ENCODE results near the gene KLHDC2. TPM values are rescaled to one million over a fixed set of nuclear protein-coding genes. Genes with fewer than 3 reads are reported as not detected.

The KLHDC2 gene
- polyA plus RNA-seq, 2 of the 4 experiments (the other 2 are of a cell fraction) = 46.4 to 83.7 TPM

GRCh38 chr14:49828640-49829039 lies 60.7 kb downstream of the KLHDC2 start (continued):
- TF ChIP-seq HMGXB4 (CRISPR knock-in tag; IDR thresholded peaks at IDR 0.05; ENCODE audit: borderline replicate concordance) (no peak), HDAC2 (IDR thresholded peaks at IDR 0.05) (no peak), EP300 (IDR thresholded peaks at IDR 0.05) (no peak)
- TF ChIP-seq, protein P1, sequence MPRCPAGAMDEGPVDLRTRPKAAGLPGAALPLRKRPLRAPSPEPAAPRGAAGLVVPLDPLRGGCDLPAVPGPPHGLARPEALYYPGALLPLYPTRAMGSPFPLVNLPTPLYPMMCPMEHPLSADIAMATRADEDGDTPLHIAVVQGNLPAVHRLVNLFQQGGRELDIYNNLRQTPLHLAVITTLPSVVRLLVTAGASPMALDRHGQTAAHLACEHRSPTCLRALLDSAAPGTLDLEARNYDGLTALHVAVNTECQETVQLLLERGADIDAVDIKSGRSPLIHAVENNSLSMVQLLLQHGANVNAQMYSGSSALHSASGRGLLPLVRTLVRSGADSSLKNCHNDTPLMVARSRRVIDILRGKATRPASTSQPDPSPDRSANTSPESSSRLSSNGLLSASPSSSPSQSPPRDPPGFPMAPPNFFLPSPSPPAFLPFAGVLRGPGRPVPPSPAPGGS (IDR thresholded peaks at IDR 0.05) = no peak

Other genes starting within 250 kb of the KLHDC2 start
- gene RPS29, start 181.8 kb upstream of the KLHDC2 start, polyA plus RNA-seq (2011; rRNA removed) = 3,909 and 5,167 TPM in 2 replicates
- 3,539 to 3,858 TPM (median 3,692 TPM) in 3 replicates for gene RPS29, start 181.8 kb upstream of the KLHDC2 start, polyA plus RNA-seq (2017; fragmentation: RNase III; extraction: RNeasy Plus Mini Kit Qiagen cat#74134 plus additional on column Dnase treatment)
- gene LRR1, start 169.2 kb upstream of the KLHDC2 start, polyA plus RNA-seq (2011; rRNA removed) = 34.6 and 50.7 TPM in 2 replicates
- gene LRR1, start 169.2 kb upstream of the KLHDC2 start, polyA plus RNA-seq (2017; fragmentation: RNase III; extraction: RNeasy Plus Mini Kit Qiagen cat#74134 plus additional on column Dnase treatment) = 48.4 to 53.5 TPM (median 52.8 TPM) in 3 replicates
- 280 and 390 TPM in 2 replicates for gene RPL36AL, start 147.5 kb upstream of the KLHDC2 start, polyA plus RNA-seq (2011; rRNA removed)
- 454 to 469 TPM (median 468 TPM) in 3 replicates for gene RPL36AL, start 147.5 kb upstream of the KLHDC2 start, polyA plus RNA-seq (2017; fragmentation: RNase III; extraction: RNeasy Plus Mini Kit Qiagen cat#74134 plus additional on column Dnase treatment)
- 33.0 and 35.6 TPM in 2 replicates for gene MGAT2, start 147.4 kb upstream of the KLHDC2 start, polyA plus RNA-seq (2011; rRNA removed)
- gene MGAT2, start 147.4 kb upstream of the KLHDC2 start, polyA plus RNA-seq (2017; fragmentation: RNase III; extraction: RNeasy Plus Mini Kit Qiagen cat#74134 plus additional on column Dnase treatment) = 26.7 to 27.0 TPM (median 26.9 TPM) in 3 replicates
- gene DNAAF2, start 132.9 kb upstream of the KLHDC2 start, polyA plus RNA-seq (2011; rRNA removed) = 10.5 and 14.1 TPM in 2 replicates
- 10.8 to 12.1 TPM (median 11.9 TPM) in 3 replicates for gene DNAAF2, start 132.9 kb upstream of the KLHDC2 start, polyA plus RNA-seq (2017; fragmentation: RNase III; extraction: RNeasy Plus Mini Kit Qiagen cat#74134 plus additional on column Dnase treatment)
- gene POLE2, start 79.9 kb upstream of the KLHDC2 start, polyA plus RNA-seq (2011; rRNA removed) = 28.1 and 30.4 TPM in 2 replicates
- 18.0 to 23.3 TPM (median 20.2 TPM) in 3 replicates for gene POLE2, start 79.9 kb upstream of the KLHDC2 start, polyA plus RNA-seq (2017; fragmentation: RNase III; extraction: RNeasy Plus Mini Kit Qiagen cat#74134 plus additional on column Dnase treatment)
- 0.70 and 0.74 TPM in 2 replicates for gene KLHDC1, start 75.0 kb upstream of the KLHDC2 start, polyA plus RNA-seq (2011; rRNA removed)
- gene KLHDC1, start 75.0 kb upstream of the KLHDC2 start, polyA plus RNA-seq (2017; fragmentation: RNase III; extraction: RNeasy Plus Mini Kit Qiagen cat#74134 plus additional on column Dnase treatment) = 0.42 to 1.2 TPM (median 1.1 TPM) in 3 replicates
- 58.8 and 59.6 TPM in 2 replicates for gene NEMF, start 84.6 kb downstream of the KLHDC2 start, polyA plus RNA-seq (2011; rRNA removed)
- 57.0 to 60.3 TPM (median 58.3 TPM) in 3 replicates for gene NEMF, start 84.6 kb downstream of the KLHDC2 start, polyA plus RNA-seq (2017; fragmentation: RNase III; extraction: RNeasy Plus Mini Kit Qiagen cat#74134 plus additional on column Dnase treatment)
- 29.8 and 33.3 TPM in 2 replicates for gene ARF6, start 124.9 kb downstream of the KLHDC2 start, polyA plus RNA-seq (2011; rRNA removed)
- 47.7 to 54.8 TPM (median 51.0 TPM) in 3 replicates for gene ARF6, start 124.9 kb downstream of the KLHDC2 start, polyA plus RNA-seq (2017; fragmentation: RNase III; extraction: RNeasy Plus Mini Kit Qiagen cat#74134 plus additional on column Dnase treatment)

Measured in A549 (cell line).